Osteocyte (in vitro differentiated cells): ENCODE results near the gene PRR4. TPM values are rescaled to one million over a fixed set of nuclear protein-coding genes. Genes with fewer than 3 reads are reported as not detected.

ENCODE experiments used
- DNase-seq: peaks from one replicate; pipeline ENCODE4 v3.0.0; 2021; ENCODE audit warnings: mixed read lengths; ENCODE audit not compliant: unreplicated experiment; ENCODE audit errors: extremely low spot score
- H3K27ac Mint-ChIP-seq: one replicate; pipeline ENCODE4 v1.8.0; 2021; ENCODE audit warnings: mild to moderate bottlenecking, mixed read lengths; ENCODE audit not compliant: unreplicated experiment
- H3K27me3 Mint-ChIP-seq: one replicate; pipeline ENCODE4 v1.8.0; 2021; ENCODE audit warnings: mixed read lengths; ENCODE audit not compliant: unreplicated experiment
- H3K36me3 Mint-ChIP-seq: one replicate; pipeline ENCODE4 v1.8.0; 2021; ENCODE audit warnings: mixed read lengths; ENCODE audit not compliant: unreplicated experiment
- H3K4me1 Mint-ChIP-seq: one replicate; pipeline ENCODE4 v1.8.0; 2021; ENCODE audit warnings: mixed read lengths; ENCODE audit not compliant: unreplicated experiment
- H3K4me3 Mint-ChIP-seq: one replicate; pipeline ENCODE4 v1.8.0; 2021; ENCODE audit warnings: mild to moderate bottlenecking, moderate library complexity, mixed read lengths; ENCODE audit not compliant: unreplicated experiment
- H3K9me3 Mint-ChIP-seq: one replicate; pipeline ENCODE4 v1.8.0; 2021; ENCODE audit warnings: mixed read lengths; ENCODE audit not compliant: unreplicated experiment
- CTCF ChIP-seq: fragments of 200-600 bp; sonication (generic); IDR thresholded peaks from 2 replicates; pipeline ENCODE4 v1.5.0; 2021; ENCODE audit warnings: antibody characterized with exemption, mild to moderate bottlenecking, moderate library complexity
- total RNA-seq: library from RNA; stranded (reverse); gene quantifications from 2 replicates; pipeline ENCODE4 v1.2.1, GENCODE V29; 2021

PRR4 gene
- total RNA-seq, 1 donor from 2014 or later = 4.4 TPM

GRCh38 chr12:10810068-10810467 lies 39.2 kb downstream of the PRR4 start, which contains the start of gene TAS2R9:
Gene TAS2R9, minus strand, starts transcription at chr12:10810168. Its CDS starts 93 bp downstream, at chr12:10810075.
- no peaks in the 10 kb centered on the region for H3K4me1 Mint-ChIP-seq
- H3K36me3 Mint-ChIP-seq = no peaks in the 10 kb centered on the region
- no peak within 1 kb of the TSS for H3K4me3 Mint-ChIP-seq
- no peaks in the 10 kb centered on the region for H3K9me3 Mint-ChIP-seq
- TF ChIP-seq CTCF = no peak
- DNase-seq = no peak
- peaks cover 28% of the 10 kb centered on the region for H3K27me3 Mint-ChIP-seq
- no peak within 1 kb of the TSS for H3K27ac Mint-ChIP-seq

GRCh38 chr12:10807186-10807585 lies 42.1 kb downstream of the PRR4 start, which contains the start of gene TAS2R8:
Gene TAS2R8, minus strand, starts transcription at chr12:10807286. Its CDS starts 306 bp downstream, at chr12:10806980.
- no peak within 1 kb of the TSS for H3K27ac Mint-ChIP-seq
- no peaks in the 10 kb centered on the region for H3K4me1 Mint-ChIP-seq
- no peak for DNase-seq
- H3K36me3 Mint-ChIP-seq = no peaks in the 10 kb centered on the region
- H3K9me3 Mint-ChIP-seq = no peaks in the 10 kb centered on the region
- H3K27me3 Mint-ChIP-seq = peaks cover 29% of the 10 kb centered on the region
- TF ChIP-seq CTCF = no peak
- no peak within 1 kb of the TSS for H3K4me3 Mint-ChIP-seq

- Mint-ChIP-seq H3K27me3 (peaks cover 43% of the 10 kb centered on the region), H3K27ac (no peak within 1 kb of the TSS), H3K4me3 (no peak within 1 kb of the TSS), H3K36me3 (no peaks in the 10 kb centered on the region), H3K4me1 (no peaks in the 10 kb centered on the region), H3K9me3 (no peaks in the 10 kb centered on the region)
- no peak for DNase-seq
- TF ChIP-seq CTCF = no peak
Observed at GRCh38 chr12:10802587-10802986, 46.7 kb downstream of the PRR4 start, which contains the start of gene TAS2R7. Gene TAS2R7, minus strand, starts transcription at chr12:10802627. Its CDS starts 57 bp downstream, at chr12:10802570.

- Mint-ChIP-seq H3K4me1 (no peaks in the 10 kb centered on the region), H3K27ac (no peak overlapping the region), H3K9me3 (no peaks in the 10 kb centered on the region), H3K36me3 (no peaks in the 10 kb centered on the region), H3K27me3 (peaks cover 47% of the 10 kb centered on the region), H3K4me3 (no peak overlapping the region)
- TF ChIP-seq CTCF = no peak
- DNase-seq = no peak
Observed at GRCh38 chr12:10801741-10802140, 47.5 kb downstream of the PRR4 start.

Other genes with a start within 250 kb of the PRR4 start
- gene MAGOHB, start 235.9 kb downstream of the PRR4 start, total RNA-seq = 26.8 and 28.1 TPM in 2 replicates
- 0.48 TPM in 1 of 2 replicates, not detected in the other for gene STYK1, start 175.4 kb downstream of the PRR4 start, total RNA-seq
- gene YBX3, start 126.2 kb downstream of the PRR4 start, total RNA-seq = 302 and 334 TPM in 2 replicates
- gene TAS2R7, start 46.8 kb downstream of the PRR4 start, total RNA-seq = not detected in 2 replicates
- gene TAS2R8, start 42.2 kb downstream of the PRR4 start, total RNA-seq = 0.50 TPM in 1 of 2 replicates, not detected in the other
- gene TAS2R9, start 39.3 kb downstream of the PRR4 start, total RNA-seq = 0.34 TPM in 1 of 2 replicates, not detected in the other
- 0.84 and 1.5 TPM in 2 replicates for gene TAS2R10, start 23.1 kb downstream of the PRR4 start, total RNA-seq
- 18.4 and 19.1 TPM in 2 replicates for gene PRH1, start 34.8 kb upstream of the PRR4 start, total RNA-seq
- 1.2 and 2.4 TPM in 2 replicates for gene TAS2R13, start 60.1 kb upstream of the PRR4 start, total RNA-seq
- gene PRH2, start 79.8 kb upstream of the PRR4 start, total RNA-seq = not detected in 2 replicates
- 2.7 and 3.8 TPM in 2 replicates for gene TAS2R14, start 89.8 kb upstream of the PRR4 start, total RNA-seq
- 1.6 and 3.1 TPM in 2 replicates for gene TAS2R50, start 137.4 kb upstream of the PRR4 start, total RNA-seq
- gene TAS2R20, start 148.8 kb upstream of the PRR4 start, total RNA-seq = 2.3 and 2.8 TPM in 2 replicates
- gene TAS2R19, start 173.1 kb upstream of the PRR4 start, total RNA-seq = 3.7 and 5.2 TPM in 2 replicates
- 2.3 and 4.9 TPM in 2 replicates for gene TAS2R31, start 181.9 kb upstream of the PRR4 start, total RNA-seq
- 1.3 and 1.5 TPM in 2 replicates for gene TAS2R46, start 212.8 kb upstream of the PRR4 start, total RNA-seq
- 0.86 and 1.0 TPM in 2 replicates for gene TAS2R43, start 242.8 kb upstream of the PRR4 start, total RNA-seq